H1 (cell line): ENCODE measurements around the gene EWSR1. TPM values are rescaled to one million over a fixed set of nuclear protein-coding genes. Genes with fewer than 3 reads are reported as not detected.

Experiments used
- CTCF ChIA-PET: fragments of 300-600 bp; sonication (Branson Sonifier 250); formaldehyde crosslinking; loops from one replicate; lab custom pipeline; 2021; ENCODE audit not compliant: partially characterized antibody; lab: Charles Lee
- POLR2A ChIA-PET: fragments of 300-600 bp; sonication (Branson Sonifier 250); formaldehyde crosslinking; loops from one replicate; lab custom pipeline; 2021; ENCODE audit warnings: inconsistent platforms; ENCODE audit not compliant: partially characterized antibody; lab: Charles Lee
- DNase-seq, 2 experiments: peaks; one replicate each; pipeline versions ENCODE4 v3.0.0 to v3.0.0-alpha.2; 2010 to 2022; ENCODE audit warnings: low spot score in 2 of 2, low read depth in 1 of 2, mixed read lengths in 1 of 2
- FAIRE-seq: peaks from 2 replicates; lab custom pipeline; 2011; peaks lifted over from hg19 to GRCh38; lab: Jason Lieb, UNC
- H2AFZ ChIP-seq: 2 replicates; pipeline ENCODE4 v1.8.1; 2012; ENCODE audit warnings: low read length, inconsistent platforms
- H2AK5ac ChIP-seq: 2 replicates; pipeline ENCODE4 v1.6.1; 2013; ENCODE audit warnings: low read depth, low read length
- H2BK120ac ChIP-seq: replicated peaks from 2 replicates; pipeline ENCODE3; 2013; ENCODE audit warnings: low read depth, low read length, inconsistent platforms
- H2BK12ac ChIP-seq: 2 replicates; pipeline ENCODE4 v1.6.1; 2013; ENCODE audit warnings: low read depth, low read length
- H2BK15ac ChIP-seq: 2 replicates; pipeline ENCODE4 v1.6.1; 2013; ENCODE audit warnings: low read length
- H2BK20ac ChIP-seq: 2 replicates; pipeline ENCODE4 v1.6.1; 2013; ENCODE audit warnings: low read length
- H2BK5ac ChIP-seq: 2 replicates; pipeline ENCODE4 v1.6.1; 2013; ENCODE audit warnings: low read depth, low read length
- H3K14ac ChIP-seq: 2 replicates; pipeline ENCODE4 v1.6.1; 2013; ENCODE audit warnings: inconsistent platforms; ENCODE audit not compliant: insufficient read length
- H3K18ac ChIP-seq: 2 replicates; pipeline ENCODE4 v1.6.1; 2013; ENCODE audit warnings: low read length; ENCODE audit errors: extremely low read depth
- H3K23ac ChIP-seq: 2 replicates; pipeline ENCODE4 v1.6.1; 2013; ENCODE audit warnings: inconsistent platforms; ENCODE audit not compliant: insufficient read length
- H3K23me2 ChIP-seq: 2 replicates; pipeline ENCODE4 v1.6.1; 2013; ENCODE audit warnings: low read depth, low read length
- H3K27ac ChIP-seq: 2 replicates; pipeline ENCODE4 v1.6.1; 2011; ENCODE audit warnings: low read depth, low read length, inconsistent platforms
- H3K27me3 ChIP-seq, 4 experiments: replicated peaks in 1 of 4; 1 replicate in 1 of 4; 2 replicates in 3 of 4; pipeline versions ENCODE4 v1.6.1 to v1.8.1; 2011 to 2013; ENCODE audit warnings: low read length in 3 of 4, mild to moderate bottlenecking in 3 of 4, inconsistent platforms in 2 of 4, mixed read lengths in 2 of 4, moderate library complexity in 1 of 4; ENCODE audit not compliant: control insufficient read depth in 3 of 4, insufficient read depth in 3 of 4; ENCODE audit errors: extremely low read depth in 1 of 4
- H3K36me3 ChIP-seq, 4 experiments: 2 replicates each; pipeline versions ENCODE4 v1.6.1 to v1.8.1; 2011 to 2013; ENCODE audit warnings: mild to moderate bottlenecking in 4 of 4, low read length in 3 of 4, moderate library complexity in 2 of 4, control low read depth in 1 of 4, inconsistent platforms in 1 of 4; ENCODE audit not compliant: insufficient read depth in 4 of 4, control insufficient read depth in 2 of 4
- H3K4ac ChIP-seq: replicated peaks from 2 replicates; pipeline ENCODE3; 2013; ENCODE audit warnings: low read length, low read depth, mixed read lengths, inconsistent platforms; ENCODE audit not compliant: insufficient read length
- H3K4me1 ChIP-seq, 4 experiments: replicated peaks in 1 of 4; 1 replicate in 1 of 4; 2 replicates in 3 of 4; pipeline versions ENCODE4 v1.6.1 to v1.8.1; 2011 to 2013; ENCODE audit warnings: low read length in 3 of 4, inconsistent platforms in 2 of 4, mixed read lengths in 1 of 4; ENCODE audit not compliant: insufficient read depth in 4 of 4, control insufficient read depth in 3 of 4
- H3K4me2 ChIP-seq, 2 experiments: 2 replicates each; pipeline versions ENCODE4 v1.6.1 to v1.8.1; 2011 to 2013; ENCODE audit warnings: low read depth in 2 of 2, low read length in 2 of 2, control low read depth in 1 of 2, inconsistent platforms in 1 of 2, mild to moderate bottlenecking in 1 of 2; ENCODE audit not compliant: insufficient read depth in 1 of 2
- H3K4me3 ChIP-seq, 4 experiments: fragments of 200-600, 300-600 bp in 1 of 4; sonication (generic), shearing (Covaris generic), sonication (Bioruptor Twin) in 1 of 4; 2 replicates each; pipeline versions ENCODE4 v1.5.1 to v1.8.1; 2011 to 2016; ENCODE audit warnings: low read length in 4 of 4, low read depth in 3 of 4, control low read depth in 2 of 4, inconsistent platforms in 2 of 4, mild to moderate bottlenecking in 2 of 4, mixed read lengths in 1 of 4, moderate library complexity in 1 of 4; ENCODE audit not compliant: insufficient read depth in 2 of 4; ENCODE audit errors: extremely low read depth in 1 of 4
- H3K56ac ChIP-seq: replicated peaks from 2 replicates; pipeline ENCODE3; 2013; ENCODE audit warnings: low read depth, mild to moderate bottlenecking, mixed read lengths, low read length, inconsistent platforms; ENCODE audit not compliant: insufficient read length
- H3K79me1 ChIP-seq: 2 replicates; pipeline ENCODE4 v1.6.1; 2013; ENCODE audit warnings: low read depth, low read length, control low read depth
- H3K79me2 ChIP-seq, 2 experiments: 2 replicates each; pipeline versions ENCODE4 v1.6.1 to v1.8.1; 2012 to 2013; ENCODE audit warnings: low read length in 2 of 2, mild to moderate bottlenecking in 2 of 2, inconsistent platforms in 1 of 2; ENCODE audit not compliant: insufficient read depth in 2 of 2, control insufficient read depth in 1 of 2
- H3K9ac ChIP-seq, 4 experiments: replicated peaks in 1 of 4; 1 replicate in 1 of 4; 2 replicates in 3 of 4; pipeline versions ENCODE4 v1.6.1 to v1.8.1; 2011 to 2013; ENCODE audit warnings: low read depth in 3 of 4, low read length in 3 of 4, control low read depth in 2 of 4, mild to moderate bottlenecking in 2 of 4, moderate library complexity in 2 of 4, inconsistent platforms in 1 of 4; ENCODE audit errors: extremely low read depth in 1 of 4
- H3K9me3 ChIP-seq, 2 experiments: 2 replicates each; pipeline versions ENCODE4 v1.6.1 to v1.8.1; 2012 to 2013; ENCODE audit warnings: mild to moderate bottlenecking in 2 of 2, moderate library complexity in 2 of 2, control low read depth in 1 of 2, inconsistent platforms in 1 of 2, low read depth in 1 of 2, low read length in 1 of 2, mixed read lengths in 1 of 2; ENCODE audit not compliant: insufficient read depth in 2 of 2
- H4K20me1 ChIP-seq, 2 experiments: replicated peaks in 1 of 2; 2 replicates each; pipeline versions ENCODE3 to v1.8.1; 2011 to 2013; ENCODE audit warnings: inconsistent platforms in 2 of 2, low read length in 2 of 2, mild to moderate bottlenecking in 1 of 2; ENCODE audit not compliant: insufficient read depth in 2 of 2, control insufficient read depth in 1 of 2
- H4K5ac ChIP-seq: 2 replicates; pipeline ENCODE4 v1.6.1; 2013; ENCODE audit warnings: low read length, low read depth, mixed read lengths, inconsistent platforms; ENCODE audit not compliant: insufficient read length
- H4K8ac ChIP-seq: 2 replicates; pipeline ENCODE4 v1.8.0; 2013; ENCODE audit warnings: mild to moderate bottlenecking, moderate library complexity, low read length, inconsistent platforms; ENCODE audit not compliant: insufficient read depth; ENCODE audit errors: extremely low read depth
- H4K91ac ChIP-seq: replicated peaks from 2 replicates; pipeline ENCODE3; 2013; ENCODE audit warnings: low read length, mixed read lengths, inconsistent platforms; ENCODE audit not compliant: insufficient read length
- BACH1 ChIP-seq: IDR thresholded peaks from 2 replicates; pipeline ENCODE4 v1.6.1; 2012; ENCODE audit warnings: low read length, improper control_type of control experiment
- BCL11A ChIP-seq, 2 experiments: IDR thresholded peaks; one replicate each; pipeline ENCODE4 v1.6.1; 2011; ENCODE audit warnings: low read depth in 2 of 2, low read length in 2 of 2, mild to moderate bottlenecking in 2 of 2
- CREB1 ChIP-seq: IDR thresholded peaks from 2 replicates; pipeline ENCODE4 v1.6.1; 2012; ENCODE audit warnings: inconsistent platforms
- EZH2 ChIP-seq: fragments of 200-600 bp; sonication (generic); IDR thresholded peaks from 2 replicates; pipeline ENCODE4 v1.7.1; 2012; ENCODE audit warnings: low read depth, mild to moderate bottlenecking, moderate library complexity, low read length, inconsistent platforms; ENCODE audit not compliant: severe bottlenecking
- RBBP5 ChIP-seq: IDR thresholded peaks from 2 replicates; pipeline ENCODE4 v1.7.1; 2012; ENCODE audit warnings: low read depth, mild to moderate bottlenecking, inconsistent platforms, low read length, moderate library complexity, borderline replicate concordance
- RNF2 ChIP-seq: fragments of 200-900, 300-1000 bp; sonication (generic); IDR thresholded peaks from 2 replicates; pipeline ENCODE4 v1.7.1; 2016; ENCODE audit warnings: borderline replicate concordance, low read depth, mild to moderate bottlenecking, antibody characterized with exemption, low read length; ENCODE audit not compliant: poor library complexity, severe bottlenecking; ENCODE audit errors: missing control alignments
- SUZ12 ChIP-seq: fragments of 200-600 bp; sonication (generic); IDR thresholded peaks from 2 replicates; pipeline ENCODE4 v1.6.1; 2012; ENCODE audit warnings: mild to moderate bottlenecking, inconsistent platforms, low read length, moderate library complexity, mixed read lengths
- WGBS, 2 experiments: shearing (Covaris generic) in 1 of 2; methylation state at CpG; one replicate each; pipeline versions ENCODE4 v1.1.6 to v1.1.7; 2013 to 2015; ENCODE audit warnings: low lambda C conversion rate in 2 of 2, mixed read lengths in 2 of 2, inconsistent platforms in 1 of 2, low coverage in 1 of 2, missing lambda C conversion rate in 1 of 2; ENCODE audit not compliant: insufficient replicate concordance in 2 of 2, insufficient coverage in 1 of 2, insufficient read length in 1 of 2; ENCODE audit errors: extremely low coverage in 1 of 2, missing lambda C conversion rate in 1 of 2; 5-methylcytosine and 5-hydroxymethylcytosine counted together
- polyA plus RNA-seq, 7 experiments: library from polyadenylated mRNA; depleted of rRNA in 3 of 7; stranded (reverse) in 5 of 7; unstranded in 2 of 7; fragments of >200 nt in 5 of 7; fragments of 200-250 nt in 2 of 7; gene quantifications; 1 replicate in 5 of 7; 2 replicates in 1 of 7; 4 replicates in 1 of 7; pipeline versions ENCODE4 v1.2.1 to v1.2.3, GENCODE V29; 2011 to 2013; ENCODE audit warnings: missing spikeins in 2 of 7, mixed read lengths in 2 of 7
- total RNA-seq: library from RNA; stranded (reverse); fragmentation: NEBNext Ultra II Directional; extraction: Animal tissue kit (Norgen Biotek cat#: 25700); gene quantifications from 2 replicates; pipeline ENCODE4 v1.2.1, GENCODE V29; 2021
- TF ChIP-seq, protein P1 (sequence below): IDR thresholded peaks from 2 replicates; pipeline ENCODE4 v1.6.1; 2012; ENCODE audit warnings: inconsistent platforms
- TF ChIP-seq, protein P2 (sequence below): IDR thresholded peaks from 2 replicates; pipeline ENCODE4 v1.6.1; 2012; ENCODE audit warnings: inconsistent platforms

The EWSR1 gene
- total and polyA plus RNA-seq, 2 of the 8 experiments (the other 6 are each of a cell fraction or from before 2014, with no cell fraction given): 387 to 930 TPM

- TF ChIP-seq, protein P1, sequence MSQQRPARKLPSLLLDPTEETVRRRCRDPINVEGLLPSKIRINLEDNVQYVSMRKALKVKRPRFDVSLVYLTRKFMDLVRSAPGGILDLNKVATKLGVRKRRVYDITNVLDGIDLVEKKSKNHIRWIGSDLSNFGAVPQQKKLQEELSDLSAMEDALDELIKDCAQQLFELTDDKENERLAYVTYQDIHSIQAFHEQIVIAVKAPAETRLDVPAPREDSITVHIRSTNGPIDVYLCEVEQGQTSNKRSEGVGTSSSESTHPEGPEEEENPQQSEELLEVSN: peak; percentile 47
- TF ChIP-seq BACH1: no peak
- no peak for TF ChIP-seq RBBP5
- 0 out of 2 replicates have a peak, but pooled peaks have one; percentile 5 for TF ChIP-seq CREB1
- TF ChIP-seq RNF2: peak; percentile 56
- TF ChIP-seq, protein P2, sequence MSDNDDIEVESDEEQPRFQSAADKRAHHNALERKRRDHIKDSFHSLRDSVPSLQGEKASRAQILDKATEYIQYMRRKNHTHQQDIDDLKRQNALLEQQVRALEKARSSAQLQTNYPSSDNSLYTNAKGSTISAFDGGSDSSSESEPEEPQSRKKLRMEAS: peak; percentile 39
- peak; percentile 89; the same call in 1 of the 2 replicates for TF ChIP-seq SUZ12
- no peak for TF ChIP-seq BCL11A (IDR thresholded peaks at IDR 0.05; ENCODE audit: low read depth in 2 of 2, low read length in 2 of 2)
- TF ChIP-seq EZH2: peak; percentile 87
- no peak overlapping the region for H4K91ac ChIP-seq
- DNase-seq (peak in 1 of 2 experiments; percentile 65), FAIRE-seq (no peak)
- no peak overlapping the region for H2BK120ac ChIP-seq
- H4K5ac ChIP-seq: peak overlapping the region; percentile 23
- H3K23me2 ChIP-seq: peaks cover 6% of the 10 kb centered on the region; the same call in 1 of the 2 replicates
- H3K4me2 ChIP-seq: peak overlapping the region; percentile 68 to 74
- H2AK5ac ChIP-seq: no peak overlapping the region
- H3K79me2 ChIP-seq: no peaks in the 10 kb centered on the region
- no peak overlapping the region for H2BK20ac ChIP-seq
- no peak overlapping the region for H2BK15ac ChIP-seq
- peak overlapping the region; percentile 9; the same call in 1 of the 2 replicates for H2AFZ ChIP-seq
- CTCF ChIA-PET: interaction anchor here (1.2 to 2.6 kb wide), 6 partner anchors 10 to 147 kb away, joined by 3 to 13 read pairs (median 6); no protein-coding TSS in a partner anchor
- H3K4ac ChIP-seq: no peak overlapping the region
- peak overlapping the region; percentile 32; the same call in 1 of the 2 replicates for H3K18ac ChIP-seq
- peak overlapping the region; percentile 27 to 56 (median 38); a peak in 5 of 8 replicates for H3K4me3 ChIP-seq
- H3K4me1 ChIP-seq: peaks cover 0 to 16% (median 9%) of the 10 kb centered on the region in 4 experiments; a peak in 6 of 7 replicates
- peaks cover 7 to 8% of the 10 kb centered on the region in 2 experiments; a peak in 3 of 4 replicates for H3K9me3 ChIP-seq
- H3K9ac ChIP-seq: no peak overlapping the region
- H3K79me1 ChIP-seq: no peaks in the 10 kb centered on the region
- H3K36me3 ChIP-seq: peaks cover 0 to 12% (median 0%) of the 10 kb centered on the region in 4 experiments; a peak in 1 of 8 replicates
- no peak overlapping the region for H2BK5ac ChIP-seq
- POLR2A ChIA-PET: interaction anchor here (0.9 to 4.4 kb wide), 8 partner anchors 9 to 48 kb away, joined by 3 to 44 read pairs (median 4); partner anchors contain the start of gene GAS2L1
- H3K27me3 ChIP-seq: peaks cover 29 to 46% (median 43%) of the 10 kb centered on the region in 4 experiments
- H4K8ac ChIP-seq: 0 out of 2 replicates have a peak overlapping the region, but pooled peaks have one; percentile 15
- no peak overlapping the region for H3K23ac ChIP-seq
- H4K20me1 ChIP-seq: peaks cover 6 to 12% of the 10 kb centered on the region in 2 experiments
- H3K56ac ChIP-seq: no peak overlapping the region
- peak overlapping the region; percentile 39; the same call in 1 of the 2 replicates for H2BK12ac ChIP-seq
- no peak overlapping the region for H3K14ac ChIP-seq
- H3K27ac ChIP-seq: no peak overlapping the region
- 20% methylated on average over 63 of the region's 69 CpGs; no CpG with 5 or more reads in 1 of the 2 experiments for WGBS, 2 experiments
These were observed 46.6 kb downstream of the EWSR1 start for GRCh38 chr22:29314537-29315285.
